Activated CD8-positive, alpha-beta memory T cell treated with anti-CD3 and anti-CD28 coated beads, Interleukin-2, amount 50 U/mL, for 4 hours (primary cell): ENCODE results near the gene CEACAM18.
A peak's percentile ranks its signal among the peaks of the same experiment; 100 is the strongest.
"Not testable (repeated sequence)": the region's sequence is repeated elsewhere in the genome, so short reads cannot be mapped to it uniquely, and the experiment has no call there.

Experiments used
- DNase-seq: peaks from one replicate; pipeline ENCODE4 v3.0.0-alpha.2; 2020

CEACAM18 gene

GRCh38 chr19:51478381-51479234, at the start of gene CEACAM18:
TSS of gene CEACAM18 (plus strand) at chr19:51478539.
- DNase-seq = no peak

- no peak for DNase-seq
These were observed 48.1 kb upstream of the CEACAM18 start for GRCh38 chr19:51430221-51430620.

GRCh38 chr19:51431124-51431523, 47.2 kb upstream of the CEACAM18 start:
- DNase-seq = no peak

GRCh38 chr19:51433043-51433442, 45.3 kb upstream of the CEACAM18 start:
- no peak for DNase-seq

GRCh38 chr19:51434456-51434855, 43.9 kb upstream of the CEACAM18 start:
- no peak for DNase-seq

GRCh38 chr19:51439021-51439465, 39.3 kb upstream of the CEACAM18 start:
- no peak for DNase-seq

- no peak for DNase-seq
These were observed 38.3 kb upstream of the CEACAM18 start for GRCh38 chr19:51440052-51440451.

GRCh38 chr19:51440846-51441409, 37.4 kb upstream of the CEACAM18 start:
- peak; percentile 63 for DNase-seq

- peak; percentile 86 for DNase-seq
These were observed 36.6 kb upstream of the CEACAM18 start for GRCh38 chr19:51441410-51442390.

- not testable (repeated sequence) for DNase-seq
These were observed 30.8 kb upstream of the CEACAM18 start for GRCh38 chr19:51447510-51447909.

GRCh38 chr19:51448011-51448410, 30.3 kb upstream of the CEACAM18 start:
- no peak for DNase-seq

- DNase-seq = peak; percentile 33
These were observed 29.8 kb upstream of the CEACAM18 start for GRCh38 chr19:51448411-51449016.

- DNase-seq = no peak
These were observed 27.5 kb upstream of the CEACAM18 start for GRCh38 chr19:51450730-51451307.

GRCh38 chr19:51456541-51457290, 21.6 kb upstream of the CEACAM18 start:
- DNase-seq = no peak

- no peak for DNase-seq
These were observed 20.9 kb upstream of the CEACAM18 start for GRCh38 chr19:51457351-51458013.

- no peak for DNase-seq
These were observed 20.2 kb upstream of the CEACAM18 start, which contains the start of gene SIGLEC8 for GRCh38 chr19:51458051-51458645. TSS of gene SIGLEC8 (minus strand) at chr19:51458454. CDS start at chr19:51458387, 67 bp downstream.

GRCh38 chr19:51458899-51459505, 19.3 kb upstream of the CEACAM18 start:
- DNase-seq = no peak

- DNase-seq = no peak
These were observed 18.0 kb upstream of the CEACAM18 start for GRCh38 chr19:51460164-51460992.

GRCh38 chr19:51461723-51462161, 16.6 kb upstream of the CEACAM18 start:
- DNase-seq = no peak
